Embryonic facial prominence (tissue), 1 donor: ENCODE measurements around the gene IL10.

Experiments
- DNase-seq: peaks from one replicate; pipeline ENCODE4 v3.0.0-alpha.2; 2016; ENCODE audit errors: extremely low spot score

IL10 gene

GRCh38 chr1:206734499-206735142 is 37.7 kb downstream of the IL10 start:
- DNase-seq: no peak

- DNase-seq: no peak
Measured at GRCh38 chr1:206732992-206733391, 39.3 kb downstream of the IL10 start.

- no peak for DNase-seq
Measured at GRCh38 chr1:206732508-206732907, 39.8 kb downstream of the IL10 start.

DNA sequence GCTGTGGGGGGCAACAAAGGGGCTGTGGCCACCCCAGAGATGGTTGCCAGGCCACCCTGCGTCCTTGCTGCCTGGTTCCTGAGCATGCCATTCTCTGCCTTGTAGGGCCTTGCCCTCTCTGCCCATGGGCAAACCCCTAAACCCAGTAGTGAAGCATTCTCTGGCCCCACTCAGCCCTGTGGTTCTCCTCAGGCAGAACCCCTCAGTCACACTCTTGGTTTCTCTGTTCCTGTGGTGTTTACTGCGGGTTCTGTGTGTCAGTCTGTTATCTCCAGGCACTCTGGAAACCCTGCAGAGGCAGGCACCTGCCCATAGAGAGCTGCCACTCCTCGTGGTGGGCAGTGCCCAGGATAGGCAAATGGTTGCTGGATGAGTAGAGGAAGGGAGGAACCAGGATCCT is 42.8 kb downstream of the IL10 start:
- DNase-seq: no peak

- DNase-seq: no peak
Measured at GRCh38 chr1:206729050-206729449, 43.2 kb downstream of the IL10 start.

- DNase-seq: no peak
Measured at GRCh38 chr1:206728697-206728987, 43.7 kb downstream of the IL10 start.

DNA sequence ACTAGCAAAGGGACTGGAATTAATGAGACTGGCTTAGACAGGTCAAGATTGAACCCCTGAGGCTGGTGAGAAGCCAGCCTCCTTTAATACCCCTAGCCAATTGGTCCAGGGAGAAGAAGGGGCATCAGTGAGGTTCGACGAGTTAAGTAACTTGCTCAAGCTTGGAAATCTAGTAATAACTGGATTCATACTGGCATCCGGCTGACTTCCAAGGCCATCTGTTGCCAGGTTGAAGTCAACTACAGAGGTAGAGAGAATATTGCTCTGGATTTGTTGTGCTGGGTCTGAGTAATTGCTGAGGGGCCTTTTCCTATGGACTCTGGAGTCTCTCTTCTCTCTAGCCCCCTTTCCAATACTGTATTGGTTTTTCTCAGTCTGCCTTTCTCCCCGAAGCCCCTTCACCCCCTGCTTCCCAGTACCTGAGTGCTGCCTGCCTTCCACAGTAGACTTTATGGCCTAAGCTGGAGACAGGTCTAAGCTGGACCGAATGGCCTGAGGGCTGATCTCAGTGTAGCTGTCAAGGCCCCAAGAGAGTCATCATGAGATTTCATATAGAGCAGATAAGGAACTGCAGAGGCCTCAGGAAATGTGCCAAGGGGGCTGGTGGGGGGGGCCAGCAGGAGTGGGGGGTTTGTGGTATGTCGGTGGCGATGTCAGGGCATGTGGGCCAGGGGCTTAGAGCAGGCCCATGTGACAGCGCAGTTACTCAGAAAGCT is 44.2 kb downstream of the IL10 start:
- DNase-seq: no peak

DNA sequence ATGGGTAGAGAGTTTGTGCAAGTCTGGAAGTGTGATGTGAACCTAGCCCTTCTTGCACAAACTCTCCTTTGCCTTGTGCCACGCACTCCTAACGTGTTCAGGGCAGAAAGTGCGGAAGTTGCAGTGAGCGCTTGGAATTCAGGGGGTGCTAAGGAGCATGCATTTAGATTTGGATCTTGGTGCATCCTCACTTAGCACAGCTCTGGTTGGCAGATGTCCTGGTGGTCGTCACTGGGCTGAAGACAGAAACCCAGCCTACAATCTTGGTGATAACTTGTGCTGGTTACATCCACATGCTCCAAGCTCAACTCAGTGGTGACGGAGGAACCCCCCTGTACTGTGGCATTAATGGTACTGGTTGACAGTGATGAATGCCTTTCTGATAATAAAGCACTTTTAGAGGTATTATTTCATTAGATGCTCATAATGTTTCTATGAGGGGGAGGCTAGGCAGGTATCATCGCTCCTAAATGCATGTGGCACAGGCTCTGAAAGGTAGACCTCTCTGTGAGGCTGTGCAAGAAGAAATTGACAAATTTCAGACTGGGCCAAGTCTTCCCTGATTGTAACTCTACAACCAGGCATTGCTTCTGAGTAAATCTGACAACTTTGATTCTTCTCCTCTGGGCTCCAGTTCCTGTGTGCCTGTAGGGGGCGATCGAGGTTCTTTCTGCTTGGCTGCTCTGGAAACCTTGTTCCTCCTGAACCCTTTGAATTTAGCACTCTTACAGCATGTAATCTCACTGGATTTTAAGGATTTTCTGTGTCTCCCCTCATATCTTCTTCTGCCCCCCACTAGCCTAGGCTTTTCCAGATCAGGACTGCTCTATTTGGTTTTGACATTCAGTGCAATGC is 47.0 kb downstream of the IL10 start:
- DNase-seq: no peak

- DNase-seq: no peak
Measured at GRCh38 chr1:206723805-206724472, 48.4 kb downstream of the IL10 start.

DNA sequence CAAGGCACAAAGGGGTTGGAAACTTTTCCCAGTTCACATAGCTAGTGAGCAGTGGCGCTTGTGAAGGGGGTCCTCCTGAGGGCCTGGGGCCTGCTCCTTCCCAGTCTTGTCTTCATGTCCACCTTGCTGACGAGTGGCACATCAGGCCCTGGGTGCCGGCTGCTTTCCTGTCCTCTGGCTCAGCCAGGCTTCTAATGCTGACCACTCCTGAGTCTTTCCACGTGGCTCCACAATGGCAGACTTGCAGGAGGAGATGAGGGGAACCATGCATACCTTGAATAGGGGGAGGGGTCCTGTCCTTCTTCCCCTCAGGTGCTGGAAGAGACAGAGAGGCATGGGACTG is 48.9 kb downstream of the IL10 start:
- DNase-seq: no peak

DNA sequence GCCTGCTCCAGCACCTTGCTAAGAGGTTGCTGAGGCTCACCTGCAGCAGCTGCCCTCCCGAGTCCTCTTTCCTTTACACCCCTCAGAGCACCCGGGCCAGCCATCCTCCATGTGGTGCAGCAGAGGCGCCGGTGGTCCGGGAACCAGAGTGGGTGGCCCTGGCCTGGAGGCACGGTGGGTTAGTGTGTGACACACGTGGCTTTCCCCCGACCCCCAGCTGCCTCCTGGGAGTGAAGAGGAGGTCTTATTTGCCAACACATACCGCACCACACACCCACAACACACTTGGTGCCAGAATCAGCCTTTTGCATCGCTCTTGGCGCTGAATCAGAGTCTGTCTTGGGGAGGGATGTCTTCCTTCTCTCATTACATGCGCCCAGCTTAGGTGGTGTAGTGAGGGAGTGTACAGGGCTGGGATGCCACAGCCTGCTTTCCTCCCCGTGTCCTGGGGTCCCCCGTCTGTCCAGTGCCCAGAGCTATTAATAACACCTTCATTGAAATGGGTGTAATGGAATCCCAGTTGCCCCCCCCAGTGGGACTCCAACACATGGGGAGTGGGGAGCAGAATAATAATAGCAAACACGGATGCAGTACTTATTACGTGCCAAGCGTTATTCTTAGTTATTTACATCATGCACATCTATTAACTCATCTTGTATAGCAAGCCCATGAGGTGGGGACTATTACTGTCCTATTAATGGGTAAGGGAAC is 49.4 kb downstream of the IL10 start:
- DNase-seq: no peak

DNA sequence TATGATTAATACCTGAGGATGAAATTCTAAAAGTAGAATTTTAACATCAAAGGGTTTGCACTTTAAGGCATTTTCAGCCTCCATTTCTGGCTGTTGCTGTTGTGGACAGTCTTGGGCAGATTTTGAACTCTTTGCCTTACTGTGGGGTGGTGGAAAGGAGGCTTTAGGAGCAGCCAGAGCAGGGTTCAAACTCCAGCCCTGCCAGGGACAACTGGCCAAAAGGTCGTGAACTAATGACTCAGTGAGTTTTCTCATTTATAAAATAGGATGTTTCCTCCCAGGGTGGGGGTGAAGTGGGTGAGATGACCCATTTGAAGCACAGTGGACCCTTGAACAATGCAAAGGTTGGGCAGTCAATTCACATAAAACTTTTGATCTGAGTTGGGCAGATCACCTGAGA is 50.8 kb downstream of the IL10 start:
- DNase-seq: no peak

DNA sequence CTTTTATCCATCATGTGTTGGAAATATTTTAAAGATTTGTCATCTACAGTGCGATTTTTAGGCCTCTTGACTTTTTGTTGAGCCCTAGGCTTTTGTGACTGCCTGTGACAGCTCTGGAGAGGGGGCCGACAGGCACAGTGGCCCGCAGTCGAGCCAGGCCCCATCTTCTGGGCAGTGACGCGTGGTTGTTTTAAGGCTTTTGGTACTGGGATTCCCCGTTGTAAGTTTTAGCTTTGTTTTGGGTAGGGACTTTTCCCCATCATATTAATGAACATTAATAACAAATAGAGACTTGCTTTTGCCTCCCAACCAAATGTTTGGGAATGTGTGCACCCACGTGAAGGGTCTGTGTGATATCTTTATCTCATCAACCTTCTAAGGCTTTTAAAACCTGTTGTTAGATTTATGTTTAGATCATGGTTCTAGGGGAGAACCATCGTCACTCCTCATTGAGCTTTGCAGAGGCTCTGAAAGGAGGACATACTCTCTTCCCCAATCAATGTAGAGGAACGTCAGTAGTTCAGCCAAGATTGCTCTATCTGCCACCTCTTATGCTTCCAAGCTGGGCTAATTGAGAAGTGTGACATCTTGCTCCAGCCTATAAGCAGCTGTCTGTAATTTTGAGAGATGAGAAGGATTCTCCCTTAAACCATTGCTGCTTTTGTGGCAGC is 53.0 kb downstream of the IL10 start:
- DNase-seq: no peak

DNA sequence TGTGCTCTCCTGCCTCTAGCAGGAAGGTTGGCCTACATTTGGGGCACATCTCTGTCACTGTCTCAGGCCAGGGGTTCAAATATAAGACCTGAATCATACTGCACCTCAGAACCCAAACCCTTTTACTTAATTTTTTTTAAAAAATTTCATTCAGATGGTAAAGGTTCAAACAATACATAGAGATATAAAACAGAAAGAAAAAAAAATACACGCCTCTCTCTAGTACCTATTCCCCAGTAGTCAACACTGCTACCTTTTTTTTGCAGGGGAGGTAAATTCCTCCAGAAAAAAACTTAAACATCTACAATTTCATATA is 54.7 kb downstream of the IL10 start:
- no peak for DNase-seq
